Liver (tissue), 9 donors: ENCODE measurements around the gene KMT2E. TPM values are rescaled to one million over a fixed set of nuclear protein-coding genes. Genes with fewer than 3 reads are reported as not detected.
A peak's percentile ranks its signal among the peaks of the same experiment; 100 is the strongest.

Experiments used
- DNase-seq: peaks from one replicate; pipeline ENCODE4 v3.0.0-alpha.2; 2017; ENCODE audit warnings: low spot score
- H3K27ac ChIP-seq, 2 donors: one replicate each; pipeline ENCODE4 v1.7.0; 2013; ENCODE audit warnings: inconsistent platforms in 2 of 2, low read length in 2 of 2, control low read depth in 1 of 2, low read depth in 1 of 2, mild to moderate bottlenecking in 1 of 2
- H3K27me3 ChIP-seq, 4 donors: one replicate each; pipeline versions ENCODE4 v1.6.1 to v1.7.0; 2013; ENCODE audit warnings: low read length in 3 of 4, inconsistent platforms in 1 of 4, mild to moderate bottlenecking in 1 of 4, moderate library complexity in 1 of 4; ENCODE audit not compliant: control insufficient read depth in 4 of 4, insufficient read depth in 4 of 4
- H3K36me3 ChIP-seq, 4 donors: one replicate each; pipeline versions ENCODE4 v1.6.1 to v1.7.0; 2013; ENCODE audit warnings: low read length in 3 of 4, mild to moderate bottlenecking in 3 of 4, low read depth in 1 of 4, moderate library complexity in 1 of 4; ENCODE audit not compliant: control insufficient read depth in 4 of 4, insufficient read depth in 3 of 4
- H3K4me1 ChIP-seq, 4 donors: one replicate each; pipeline versions ENCODE4 v1.6.1 to v1.7.0; 2013; ENCODE audit warnings: low read length in 3 of 4, mild to moderate bottlenecking in 3 of 4, moderate library complexity in 1 of 4; ENCODE audit not compliant: control insufficient read depth in 4 of 4, insufficient read depth in 4 of 4
- H3K4me3 ChIP-seq, 3 donors: one replicate each; pipeline versions ENCODE4 v1.6.1 to v1.7.0; 2013; ENCODE audit warnings: low read length in 3 of 3, control low read depth in 1 of 3, low read depth in 1 of 3, mild to moderate bottlenecking in 1 of 3
- H3K9ac ChIP-seq, 2 donors: one replicate each; pipeline ENCODE4 v1.7.0; 2013; ENCODE audit warnings: low read length in 2 of 2, mild to moderate bottlenecking in 2 of 2, moderate library complexity in 2 of 2, control low read depth in 1 of 2, low read depth in 1 of 2
- H3K9me3 ChIP-seq, 4 donors: one replicate each; pipeline versions ENCODE4 v1.6.1 to v1.7.0; 2013; ENCODE audit warnings: low read length in 3 of 4; ENCODE audit not compliant: control insufficient read depth in 4 of 4
- FOXA2 ChIP-seq: IDR thresholded peaks from 2 replicates; pipeline ENCODE4 v1.6.1; 2016; ENCODE audit warnings: antibody characterized with exemption
- GABPA ChIP-seq, 2 donors: IDR thresholded peaks in 1 of 2; conservative IDR thresholded peaks in 1 of 2; 2 replicates each; pipeline ENCODE4 v1.6.1; 2016; ENCODE audit warnings: antibody characterized with exemption in 2 of 2, mild to moderate bottlenecking in 1 of 2, moderate library complexity in 1 of 2
- HNF4G ChIP-seq: IDR thresholded peaks from 2 replicates; pipeline ENCODE4 v1.6.1; 2016; ENCODE audit warnings: antibody characterized with exemption
- JUND ChIP-seq, 2 donors: IDR thresholded peaks; 2 replicates each; pipeline ENCODE4 v1.6.1; 2016; ENCODE audit warnings: antibody characterized with exemption in 2 of 2
- NR2F2 ChIP-seq: IDR thresholded peaks from 2 replicates; pipeline ENCODE4 v1.6.1; 2016; ENCODE audit warnings: antibody characterized with exemption
- SP1 ChIP-seq: IDR thresholded peaks from 2 replicates; pipeline ENCODE4 v1.6.1; 2018; ENCODE audit warnings: antibody characterized with exemption, mild to moderate bottlenecking
- TAF1 ChIP-seq: conservative IDR thresholded peaks from 2 replicates; pipeline ENCODE4 v1.6.1; 2016; ENCODE audit warnings: antibody characterized with exemption, mild to moderate bottlenecking
- YY1 ChIP-seq: IDR thresholded peaks from 2 replicates; pipeline ENCODE4 v1.6.1; 2016; ENCODE audit warnings: antibody characterized with exemption, mild to moderate bottlenecking
- WGBS: extraction: QIAGEN DNeasy Blood & Tissue Kit; methylation state at CpG from one replicate; pipeline ENCODE4 v1.1.7; 2013; 5-methylcytosine and 5-hydroxymethylcytosine counted together
- polyA plus RNA-seq, 2 donors: library from polyadenylated mRNA; stranded (reverse) in 1 of 2; unstranded in 1 of 2; fragments of 200-250 nt in 1 of 2; fragments of >200 nt in 1 of 2; fragmentation: Nextera tagmentation in 1 of 2; extraction: Ambion mirVana in 1 of 2; gene quantifications; one replicate each; pipeline versions ENCODE4 v1.2.1 to v1.2.3, GENCODE V29; 2013 to 2015
- total RNA-seq, 2 donors: library from RNA; depleted of rRNA; stranded (reverse); fragments of >200 nt; gene quantifications; one replicate each; pipeline ENCODE4 v1.2.3, GENCODE V29; 2014
- TF ChIP-seq, protein P1 (sequence below): IDR thresholded peaks from 2 replicates; pipeline ENCODE4 v1.6.1; 2016; ENCODE audit warnings: antibody characterized with exemption
- TF ChIP-seq, protein P2 (sequence below): IDR thresholded peaks from 2 replicates; pipeline ENCODE4 v1.6.1; 2016; ENCODE audit warnings: antibody characterized with exemption, mild to moderate bottlenecking
- TF ChIP-seq, protein P3 (sequence below): IDR thresholded peaks from 2 replicates; pipeline ENCODE4 v1.6.1; 2016; ENCODE audit warnings: antibody characterized with exemption
- TF ChIP-seq, protein P4 (sequence below): IDR thresholded peaks from 2 replicates; pipeline ENCODE4 v1.6.1; 2016; ENCODE audit warnings: antibody characterized with exemption
- donor health status: healthy.
- donor health status: healthy.
- donor health status: healthy.
- donor health status: healthy.
- donor health status: healthy.

Gene KMT2E
- total and polyA plus RNA-seq, 4 donors, result 7.1 to 55.6 (median 42.4) TPM

DNA sequence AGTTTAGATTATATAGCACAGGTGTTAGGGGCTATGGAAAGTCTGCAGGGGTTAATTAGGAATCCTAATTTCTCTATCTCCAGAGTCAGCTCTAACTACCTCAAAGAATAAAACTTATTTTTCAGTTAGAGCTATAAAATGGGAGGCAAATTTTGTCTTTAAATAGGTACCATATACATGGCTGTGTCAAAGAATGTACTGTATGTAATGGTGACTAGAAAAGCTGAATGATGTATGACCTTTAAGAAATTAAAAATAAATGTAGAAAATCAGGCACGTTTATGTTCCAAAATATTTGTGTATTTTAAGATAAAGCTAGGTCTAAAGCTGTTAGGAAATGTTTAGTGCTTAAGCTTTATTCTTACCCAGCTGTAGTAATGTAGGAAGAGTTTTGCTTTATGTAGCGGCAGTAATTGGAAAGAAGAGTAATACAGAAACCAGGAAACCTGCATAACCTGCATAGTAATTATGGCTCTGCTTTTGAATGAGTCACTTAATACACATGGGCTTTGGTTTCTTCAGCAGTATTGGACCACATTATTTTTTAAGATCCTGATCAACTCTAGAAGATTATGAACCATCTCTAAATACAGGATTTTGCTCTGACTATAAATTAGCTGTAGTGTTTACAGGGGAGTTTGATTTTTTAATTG, 85.0 kb downstream of the KMT2E start (continued):
- TF ChIP-seq JUND (IDR thresholded peaks at IDR 0.05), result no peak
- no peak for TF ChIP-seq TAF1
- TF ChIP-seq GABPA (IDR thresholded peaks at IDR 0.05 in 1 of 2, conservative IDR thresholded peaks at IDR 0.05 in 1 of 2), result no peak

DNA sequence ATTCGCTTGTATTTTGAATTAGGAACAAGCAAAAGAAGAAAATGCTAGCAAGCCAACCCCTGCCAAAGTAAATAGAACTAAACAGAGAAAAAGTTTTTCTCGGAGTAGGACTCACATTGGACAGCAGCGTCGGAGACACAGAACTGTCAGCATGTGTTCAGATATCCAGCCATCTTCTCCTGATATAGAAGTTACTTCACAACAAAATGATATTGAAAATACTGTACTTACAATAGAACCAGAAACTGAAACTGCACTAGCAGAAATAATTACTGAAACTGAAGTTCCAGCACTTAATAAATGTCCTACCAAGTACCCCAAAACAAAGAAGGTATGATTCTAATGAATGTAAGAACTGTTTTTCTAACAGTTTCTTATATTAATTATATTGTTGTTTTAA, 87.9 kb downstream of the KMT2E start:
- DNase-seq, result no peak
- Histone ChIP-seq H3K4me1 (peaks cover 0 to 5% (median 3%) of the 10 kb centered on the region in 4 donors), H3K4me3 (no peak overlapping the region), H3K27ac (no peak overlapping the region), H3K9me3 (no peaks in the 10 kb centered on the region), H3K36me3 (peaks cover 6 to 23% (median 22%) of the 10 kb centered on the region in 4 donors), H3K27me3 (no peaks in the 10 kb centered on the region), H3K9ac (no peak overlapping the region)
- 28% methylated on average over 4 of the region's 4 CpGs for WGBS
- TF ChIP-seq, protein P1, sequence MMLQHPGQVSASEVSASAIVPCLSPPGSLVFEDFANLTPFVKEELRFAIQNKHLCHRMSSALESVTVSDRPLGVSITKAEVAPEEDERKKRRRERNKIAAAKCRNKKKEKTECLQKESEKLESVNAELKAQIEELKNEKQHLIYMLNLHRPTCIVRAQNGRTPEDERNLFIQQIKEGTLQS, result no peak
- TF ChIP-seq FOXA2, result peak; percentile 26
- TF ChIP-seq HNF4G, result no peak
- TF ChIP-seq, protein P2, sequence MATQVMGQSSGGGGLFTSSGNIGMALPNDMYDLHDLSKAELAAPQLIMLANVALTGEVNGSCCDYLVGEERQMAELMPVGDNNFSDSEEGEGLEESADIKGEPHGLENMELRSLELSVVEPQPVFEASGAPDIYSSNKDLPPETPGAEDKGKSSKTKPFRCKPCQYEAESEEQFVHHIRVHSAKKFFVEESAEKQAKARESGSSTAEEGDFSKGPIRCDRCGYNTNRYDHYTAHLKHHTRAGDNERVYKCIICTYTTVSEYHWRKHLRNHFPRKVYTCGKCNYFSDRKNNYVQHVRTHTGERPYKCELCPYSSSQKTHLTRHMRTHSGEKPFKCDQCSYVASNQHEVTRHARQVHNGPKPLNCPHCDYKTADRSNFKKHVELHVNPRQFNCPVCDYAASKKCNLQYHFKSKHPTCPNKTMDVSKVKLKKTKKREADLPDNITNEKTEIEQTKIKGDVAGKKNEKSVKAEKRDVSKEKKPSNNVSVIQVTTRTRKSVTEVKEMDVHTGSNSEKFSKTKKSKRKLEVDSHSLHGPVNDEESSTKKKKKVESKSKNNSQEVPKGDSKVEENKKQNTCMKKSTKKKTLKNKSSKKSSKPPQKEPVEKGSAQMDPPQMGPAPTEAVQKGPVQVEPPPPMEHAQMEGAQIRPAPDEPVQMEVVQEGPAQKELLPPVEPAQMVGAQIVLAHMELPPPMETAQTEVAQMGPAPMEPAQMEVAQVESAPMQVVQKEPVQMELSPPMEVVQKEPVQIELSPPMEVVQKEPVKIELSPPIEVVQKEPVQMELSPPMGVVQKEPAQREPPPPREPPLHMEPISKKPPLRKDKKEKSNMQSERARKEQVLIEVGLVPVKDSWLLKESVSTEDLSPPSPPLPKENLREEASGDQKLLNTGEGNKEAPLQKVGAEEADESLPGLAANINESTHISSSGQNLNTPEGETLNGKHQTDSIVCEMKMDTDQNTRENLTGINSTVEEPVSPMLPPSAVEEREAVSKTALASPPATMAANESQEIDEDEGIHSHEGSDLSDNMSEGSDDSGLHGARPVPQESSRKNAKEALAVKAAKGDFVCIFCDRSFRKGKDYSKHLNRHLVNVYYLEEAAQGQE, result peak; percentile 74

DNA sequence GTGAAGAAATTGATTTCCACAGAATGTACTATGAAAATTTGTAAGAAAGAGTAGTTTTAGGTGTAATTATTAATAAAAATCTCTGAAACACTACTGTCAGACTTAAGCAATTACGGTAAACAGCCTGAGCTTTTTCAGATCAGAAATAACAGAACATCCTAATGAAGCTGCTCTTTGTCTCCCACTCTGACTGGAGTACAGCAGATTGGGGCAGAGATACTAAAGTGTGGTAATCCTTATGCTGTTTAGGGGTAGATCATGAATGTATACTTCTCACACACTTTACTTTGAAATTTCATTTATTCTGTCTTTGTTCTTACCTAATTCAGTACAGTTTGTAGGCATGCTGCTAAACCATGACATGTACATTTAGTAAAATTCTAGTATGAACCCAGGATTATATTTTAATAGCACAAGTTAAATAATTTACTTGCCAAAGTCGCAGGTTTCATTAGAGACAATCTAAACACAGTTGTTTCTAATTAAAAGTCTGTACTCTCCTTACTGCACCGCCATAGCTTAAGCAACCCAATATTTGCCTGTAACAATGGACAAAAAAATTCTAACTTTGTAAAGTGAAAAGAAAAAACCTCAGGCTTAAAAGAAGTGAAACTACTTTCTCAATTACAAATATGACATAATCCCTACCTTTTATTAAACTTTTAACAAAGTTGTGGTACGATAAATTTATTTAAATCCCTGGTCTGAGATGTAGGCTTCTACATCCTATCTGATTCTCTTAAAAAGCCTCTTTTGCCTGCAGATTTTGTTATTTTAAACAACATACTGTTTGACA, 88.8 kb downstream of the KMT2E start:
- WGBS, result 77% methylated on average over 4 of the region's 4 CpGs
- H3K27ac ChIP-seq, result no peak overlapping the region

More for the DNA sequence above, 88.8 kb downstream of the KMT2E start:
- TF ChIP-seq YY1, result no peak
- TF ChIP-seq, protein P1, result no peak
- TF ChIP-seq, protein P3, sequence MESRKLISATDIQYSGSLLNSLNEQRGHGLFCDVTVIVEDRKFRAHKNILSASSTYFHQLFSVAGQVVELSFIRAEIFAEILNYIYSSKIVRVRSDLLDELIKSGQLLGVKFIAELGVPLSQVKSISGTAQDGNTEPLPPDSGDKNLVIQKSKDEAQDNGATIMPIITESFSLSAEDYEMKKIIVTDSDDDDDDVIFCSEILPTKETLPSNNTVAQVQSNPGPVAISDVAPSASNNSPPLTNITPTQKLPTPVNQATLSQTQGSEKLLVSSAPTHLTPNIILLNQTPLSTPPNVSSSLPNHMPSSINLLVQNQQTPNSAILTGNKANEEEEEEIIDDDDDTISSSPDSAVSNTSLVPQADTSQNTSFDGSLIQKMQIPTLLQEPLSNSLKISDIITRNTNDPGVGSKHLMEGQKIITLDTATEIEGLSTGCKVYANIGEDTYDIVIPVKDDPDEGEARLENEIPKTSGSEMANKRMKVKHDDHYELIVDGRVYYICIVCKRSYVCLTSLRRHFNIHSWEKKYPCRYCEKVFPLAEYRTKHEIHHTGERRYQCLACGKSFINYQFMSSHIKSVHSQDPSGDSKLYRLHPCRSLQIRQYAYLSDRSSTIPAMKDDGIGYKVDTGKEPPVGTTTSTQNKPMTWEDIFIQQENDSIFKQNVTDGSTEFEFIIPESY, result no peak
- TF ChIP-seq SP1, result no peak
- TF ChIP-seq, protein P4, sequence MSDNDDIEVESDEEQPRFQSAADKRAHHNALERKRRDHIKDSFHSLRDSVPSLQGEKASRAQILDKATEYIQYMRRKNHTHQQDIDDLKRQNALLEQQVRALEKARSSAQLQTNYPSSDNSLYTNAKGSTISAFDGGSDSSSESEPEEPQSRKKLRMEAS, result no peak
- TF ChIP-seq GABPA (IDR thresholded peaks at IDR 0.05 in 1 of 2, conservative IDR thresholded peaks at IDR 0.05 in 1 of 2), result no peak
- TF ChIP-seq, protein P2, result no peak
- TF ChIP-seq HNF4G, result no peak
- no peak for TF ChIP-seq NR2F2
- Histone ChIP-seq H3K4me3 (no peak overlapping the region), H3K9me3 (no peaks in the 10 kb centered on the region), H3K4me1 (peaks cover 0 to 5% (median 3%) of the 10 kb centered on the region in 4 donors), H3K27me3 (no peaks in the 10 kb centered on the region), H3K36me3 (peaks cover 6 to 27% (median 27%) of the 10 kb centered on the region in 4 donors), H3K9ac (no peak overlapping the region)
- DNase-seq, result no peak
